SK-N-SH (cell line): ENCODE data around the gene SGTA. TPM values are rescaled to one million over a fixed set of nuclear protein-coding genes. Genes with fewer than 3 reads are reported as not detected.

Source experiments
- CTCF ChIA-PET: fragments of 300-600, 350-600 bp; formaldehyde crosslinking; extraction: SDS; loops from one replicate; lab custom pipeline; 2021; lab: Yijun Ruan, JAX
- POLR2A ChIA-PET: fragments of 350-600 bp; sonication (Branson Sonifier 250); formaldehyde crosslinking; extraction: SDS; loops from one replicate; lab custom pipeline; 2020; ENCODE audit warnings: antibody characterized with exemption, inconsistent platforms; lab: Yijun Ruan, JAX
- DNase-seq: peaks from one replicate; pipeline ENCODE4 v3.0.0; 2012
- H2AFZ ChIP-seq: fragments of 200-600 bp; sonication (generic); 2 replicates; pipeline ENCODE4 v1.8.1; 2016; ENCODE audit warnings: antibody characterized with exemption, mild to moderate bottlenecking, low read depth
- H3F3A ChIP-seq: fragments of 200-600 bp; sonication (generic); replicated peaks from 2 replicates; pipeline ENCODE3; 2016; ENCODE audit warnings: antibody characterized with exemption, mild to moderate bottlenecking; ENCODE audit not compliant: insufficient read depth
- H3K27ac ChIP-seq, 2 experiments: fragments of 200-500 bp in 1 of 2; fragments of 200-600 bp in 1 of 2; sonication (Bioruptor generic) in 1 of 2; sonication (generic), shearing (Covaris generic) in 1 of 2; 2 replicates each; pipeline versions ENCODE4 v1.5.1 to v1.6.1; 2014 to 2016; ENCODE audit warnings: low read depth in 2 of 2, inconsistent platforms in 1 of 2, low read length in 1 of 2, mild to moderate bottlenecking in 1 of 2, mixed read lengths in 1 of 2
- H3K27me3 ChIP-seq: fragments of 200-600 bp; sonication (generic), shearing (Covaris generic); 2 replicates; pipeline ENCODE4 v1.6.1; 2016; ENCODE audit warnings: mixed run types; ENCODE audit not compliant: insufficient read depth
- H3K36me3 ChIP-seq, 2 experiments: fragments of 200-500 bp in 1 of 2; fragments of 200-600 bp in 1 of 2; sonication (Bioruptor generic) in 1 of 2; sonication (generic) in 1 of 2; replicated peaks in 1 of 2; 2 replicates each; pipeline versions ENCODE3 to v1.5.1; 2014 to 2016; ENCODE audit warnings: low read length in 1 of 2, mild to moderate bottlenecking in 1 of 2; ENCODE audit not compliant: insufficient read depth in 2 of 2, control insufficient read depth in 1 of 2
- H3K4me1 ChIP-seq, 2 experiments: fragments of 200-500 bp in 1 of 2; fragments of 200-600 bp in 1 of 2; sonication (Bioruptor generic) in 1 of 2; sonication (generic), shearing (Covaris generic) in 1 of 2; 2 replicates each; pipeline versions ENCODE4 v1.5.1 to v1.6.1; 2014 to 2016; ENCODE audit warnings: low read depth in 1 of 2, low read length in 1 of 2, mixed run types in 1 of 2; ENCODE audit not compliant: insufficient read depth in 2 of 2, control insufficient read depth in 1 of 2
- H3K4me2 ChIP-seq: fragments of 200-600 bp; sonication (generic), shearing (Covaris generic); 2 replicates; pipeline ENCODE4 v1.6.1; 2017; ENCODE audit warnings: mixed run types
- H3K4me3 ChIP-seq, 2 experiments: fragments of 200-500 bp in 1 of 2; fragments of 200-600 bp in 1 of 2; sonication (Bioruptor generic) in 1 of 2; sonication (generic), shearing (Covaris generic) in 1 of 2; 2 replicates each; pipeline versions ENCODE4 v1.5.1 to v1.8.1; 2014 to 2016; ENCODE audit warnings: low read depth in 2 of 2, inconsistent platforms in 1 of 2, low read length in 1 of 2, mild to moderate bottlenecking in 1 of 2, mixed read lengths in 1 of 2, moderate library complexity in 1 of 2
- H3K79me2 ChIP-seq: fragments of 200-600 bp; sonication (generic); 2 replicates; pipeline ENCODE4 v1.8.1; 2017; ENCODE audit warnings: mild to moderate bottlenecking; ENCODE audit not compliant: insufficient read depth
- H3K9ac ChIP-seq: fragments of 200-600 bp; sonication (generic); 2 replicates; pipeline ENCODE4 v1.6.1; 2017; ENCODE audit warnings: mixed run types
- H3K9me2 ChIP-seq: fragments of 200-600 bp; sonication (generic); 2 replicates; pipeline ENCODE4 v1.6.1; 2017; ENCODE audit warnings: mixed run types
- H3K9me3 ChIP-seq: fragments of 200-600 bp; sonication (generic); 2 replicates; pipeline ENCODE4 v1.6.1; 2017; ENCODE audit warnings: mixed run types, mild to moderate bottlenecking, moderate library complexity
- H4K20me1 ChIP-seq: fragments of 200-600 bp; sonication (generic); 2 replicates; pipeline ENCODE4 v1.6.1; 2017; ENCODE audit warnings: mild to moderate bottlenecking, mixed run types; ENCODE audit not compliant: insufficient read depth
- CHD2 ChIP-seq: fragments of 150-350 bp; IDR thresholded peaks from 2 replicates; pipeline ENCODE4 v1.6.1; 2018; ENCODE audit warnings: low read length; ENCODE audit not compliant: partially characterized antibody
- EZH2phosphoT487 ChIP-seq: fragments of 200-600 bp; sonication (generic); IDR thresholded peaks from 2 replicates; pipeline ENCODE4 v1.6.1; 2017; ENCODE audit warnings: low read depth, mixed run types, mild to moderate bottlenecking, antibody characterized with exemption, moderate library complexity, borderline replicate concordance
- FOXJ3 ChIP-seq: sonication (generic); formaldehyde crosslinking; IDR thresholded peaks from 2 replicates; pipeline ENCODE4 v1.5.1; 2020; ENCODE audit warnings: mild to moderate bottlenecking, missing genetic modification reagents
- GATA2 ChIP-seq: sonication (generic); formaldehyde crosslinking; IDR thresholded peaks from 2 replicates; pipeline ENCODE4 v1.5.0; 2020; ENCODE audit warnings: mild to moderate bottlenecking, missing genetic modification reagents
- JUND ChIP-seq: IDR thresholded peaks from 2 replicates; pipeline ENCODE4 v1.4.0; 2012
- NRF1 ChIP-seq: IDR thresholded peaks from 2 replicates; pipeline ENCODE4 v1.6.1; 2012; ENCODE audit warnings: low read depth, mild to moderate bottlenecking, low read length
- POLR2AphosphoS5 ChIP-seq: IDR thresholded peaks from 2 replicates; pipeline ENCODE4 v1.6.1; 2012; ENCODE audit warnings: low read depth, low read length
- RAD21 ChIP-seq: IDR thresholded peaks from 2 replicates; pipeline ENCODE4 v1.6.1; 2012; ENCODE audit warnings: mild to moderate bottlenecking, low read length
- RCOR1 ChIP-seq: fragments of 150-350 bp; IDR thresholded peaks from 2 replicates; pipeline ENCODE4 v1.6.1; 2017; ENCODE audit warnings: antibody characterized with exemption, low read length
- RFX5 ChIP-seq: IDR thresholded peaks from 2 replicates; pipeline ENCODE4 v1.6.1; 2012; ENCODE audit warnings: mild to moderate bottlenecking, improper control_type of control experiment, low read length
- SMC3 ChIP-seq: IDR thresholded peaks from 2 replicates; pipeline ENCODE4 v1.6.1; 2012; ENCODE audit warnings: low read depth, low read length, improper control_type of control experiment
- TAF1 ChIP-seq: IDR thresholded peaks from 2 replicates; pipeline ENCODE4 v1.6.1; 2012; ENCODE audit warnings: low read depth, mild to moderate bottlenecking, low read length, moderate library complexity, borderline replicate concordance
- TCF12 ChIP-seq: IDR thresholded peaks from 2 replicates; pipeline ENCODE4 v1.4.0; 2012
- WGBS: methylation state at CpG from one replicate; pipeline ENCODE4 v1.1.6; 2017; ENCODE audit warnings: low lambda C conversion rate; 5-methylcytosine and 5-hydroxymethylcytosine counted together
- polyA plus RNA-seq, 3 experiments: library from polyadenylated mRNA; depleted of rRNA; stranded (reverse); fragments of >200 nt; gene quantifications; 2 replicates each; pipeline ENCODE4 v1.2.3, GENCODE V29; 2012
- TF ChIP-seq, protein P1 (sequence below): fragments of 150-350 bp; IDR thresholded peaks from 2 replicates; pipeline ENCODE4 v1.6.1; 2017; ENCODE audit warnings: antibody characterized with exemption, low read length, low read depth, borderline replicate concordance
- TF ChIP-seq, protein P2 (sequence below): IDR thresholded peaks from 2 replicates; pipeline ENCODE4 v1.4.0; 2012; ENCODE audit warnings: low read depth, borderline replicate concordance
- TF ChIP-seq, protein P3 (sequence below): IDR thresholded peaks from 2 replicates; pipeline ENCODE4 v1.4.0; 2012; ENCODE audit warnings: low read depth
- TF ChIP-seq, protein P4 (sequence below): fragments of 150-350 bp; IDR thresholded peaks from 2 replicates; pipeline ENCODE4 v1.6.1; 2016; ENCODE audit warnings: mild to moderate bottlenecking, low read depth, low read length

The SGTA gene
- polyA plus RNA-seq, 1 of the 3 experiments (the other 2 are of a cell fraction), result 78.4 TPM

DNA sequence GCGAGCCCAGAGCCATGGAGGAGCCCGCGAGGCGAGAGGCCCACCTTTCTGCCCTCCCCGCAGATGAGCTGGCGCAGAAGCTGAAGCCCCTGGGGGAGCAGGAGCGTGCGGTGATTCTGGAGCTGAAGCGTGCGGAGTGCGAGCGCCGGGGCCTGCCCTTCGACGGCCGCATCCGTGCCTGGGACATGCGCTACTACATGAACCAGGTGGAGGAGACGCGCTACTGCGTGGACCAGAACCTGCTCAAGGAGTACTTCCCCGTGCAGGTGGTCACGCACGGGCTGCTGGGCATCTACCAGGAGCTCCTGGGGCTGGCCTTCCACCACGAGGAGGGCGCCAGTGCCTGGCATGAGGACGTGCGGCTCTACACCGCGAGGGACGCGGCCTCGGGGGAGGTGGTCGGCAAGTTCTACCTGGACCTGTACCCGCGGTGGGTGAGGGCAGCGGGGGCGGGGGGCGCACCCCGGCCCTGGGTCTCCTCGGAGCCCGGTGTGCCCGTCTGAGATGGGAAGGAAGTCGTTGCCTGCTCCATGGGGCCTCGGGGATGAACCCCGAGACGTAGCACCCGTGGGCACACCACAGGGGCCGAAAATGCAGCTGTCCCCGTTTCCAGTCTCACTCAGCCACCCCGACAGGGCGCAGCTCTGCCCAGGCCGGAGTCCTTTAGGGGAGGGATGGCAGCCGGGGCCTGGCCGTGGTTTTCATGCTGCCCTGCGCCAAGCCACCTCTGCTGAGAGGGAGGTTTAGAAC, 24.5 kb upstream of the SGTA start:
- H3F3A ChIP-seq, result no peaks in the 10 kb centered on the region
- no peak overlapping the region for H3K4me2 ChIP-seq
- peaks cover 7 to 81% of the 10 kb centered on the region in 2 experiments for H3K36me3 ChIP-seq
- no peaks in the 10 kb centered on the region for H4K20me1 ChIP-seq
- no peak overlapping the region for H2AFZ ChIP-seq
- H3K9me2 ChIP-seq, result no peaks in the 10 kb centered on the region
- H3K9ac ChIP-seq, result no peak overlapping the region
- no peak overlapping the region for H3K27ac ChIP-seq
- H3K4me1 ChIP-seq, result peaks cover 0 to 5% of the 10 kb centered on the region in 2 experiments; a peak in 1 of 4 replicates
- ChIA-PET POLR2A (no interaction called here), CTCF (no interaction called here)
- H3K4me3 ChIP-seq, result no peak overlapping the region
- no peaks in the 10 kb centered on the region for H3K79me2 ChIP-seq
- H3K9me3 ChIP-seq, result no peaks in the 10 kb centered on the region
- 97% methylated on average over 18 of the region's 56 CpGs for WGBS
- TF ChIP-seq CHD2 (no peak), RCOR1 (no peak)
- TF ChIP-seq, protein P1, sequence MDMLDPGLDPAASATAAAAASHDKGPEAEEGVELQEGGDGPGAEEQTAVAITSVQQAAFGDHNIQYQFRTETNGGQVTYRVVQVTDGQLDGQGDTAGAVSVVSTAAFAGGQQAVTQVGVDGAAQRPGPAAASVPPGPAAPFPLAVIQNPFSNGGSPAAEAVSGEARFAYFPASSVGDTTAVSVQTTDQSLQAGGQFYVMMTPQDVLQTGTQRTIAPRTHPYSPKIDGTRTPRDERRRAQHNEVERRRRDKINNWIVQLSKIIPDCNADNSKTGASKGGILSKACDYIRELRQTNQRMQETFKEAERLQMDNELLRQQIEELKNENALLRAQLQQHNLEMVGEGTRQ, result no peak
- TF ChIP-seq, protein P2, sequence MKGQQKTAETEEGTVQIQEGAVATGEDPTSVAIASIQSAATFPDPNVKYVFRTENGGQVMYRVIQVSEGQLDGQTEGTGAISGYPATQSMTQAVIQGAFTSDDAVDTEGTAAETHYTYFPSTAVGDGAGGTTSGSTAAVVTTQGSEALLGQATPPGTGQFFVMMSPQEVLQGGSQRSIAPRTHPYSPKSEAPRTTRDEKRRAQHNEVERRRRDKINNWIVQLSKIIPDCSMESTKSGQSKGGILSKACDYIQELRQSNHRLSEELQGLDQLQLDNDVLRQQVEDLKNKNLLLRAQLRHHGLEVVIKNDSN, result no peak
- peak; percentile 21 for DNase-seq
- no peaks in the 10 kb centered on the region for H3K27me3 ChIP-seq

DNA sequence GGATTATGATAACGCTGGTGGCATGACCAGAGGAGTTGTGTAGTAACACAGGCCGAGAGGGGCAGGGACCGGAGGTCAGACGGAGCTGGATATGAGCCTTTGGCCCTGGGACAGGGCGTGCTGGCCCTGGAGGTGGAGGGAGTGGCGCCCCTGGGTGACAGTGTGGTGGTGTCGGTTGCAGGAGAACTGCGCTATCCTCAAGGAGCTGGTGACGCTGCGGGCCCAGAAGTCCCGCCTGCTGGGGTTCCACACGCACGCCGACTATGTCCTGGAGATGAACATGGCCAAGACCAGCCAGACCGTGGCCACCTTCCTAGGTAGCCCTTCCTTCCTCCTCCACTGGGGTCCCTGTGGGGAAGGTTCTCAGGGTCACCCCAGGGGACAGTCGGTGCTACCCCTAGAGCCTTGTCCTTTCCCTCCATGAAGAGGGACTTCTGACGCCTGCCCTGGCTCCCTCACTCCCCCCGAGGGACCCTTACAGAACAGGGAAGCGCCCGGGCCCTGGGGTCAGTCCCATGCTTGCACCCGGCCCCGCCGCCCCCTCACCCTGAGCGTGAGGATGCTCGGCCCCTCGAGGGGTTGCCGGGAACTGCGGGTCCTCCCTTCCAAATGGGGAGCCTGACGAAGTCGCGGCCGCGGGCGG, 23.8 kb upstream of the SGTA start:
- WGBS, result 92% methylated on average over 16 of the region's 34 CpGs
- H2AFZ ChIP-seq, result no peak overlapping the region
- TF ChIP-seq TCF12, result no peak
- TF ChIP-seq POLR2AphosphoS5, result no peak
- no peak for TF ChIP-seq NRF1
- TF ChIP-seq RCOR1, result no peak
- TF ChIP-seq FOXJ3, result no peak
- TF ChIP-seq RFX5, result no peak
- no peak for TF ChIP-seq SMC3
- no peak for TF ChIP-seq RAD21
- TF ChIP-seq, protein P3, sequence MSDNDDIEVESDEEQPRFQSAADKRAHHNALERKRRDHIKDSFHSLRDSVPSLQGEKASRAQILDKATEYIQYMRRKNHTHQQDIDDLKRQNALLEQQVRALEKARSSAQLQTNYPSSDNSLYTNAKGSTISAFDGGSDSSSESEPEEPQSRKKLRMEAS, result no peak
- no peak for TF ChIP-seq EZH2phosphoT487
- no peak for TF ChIP-seq JUND
- no peak for TF ChIP-seq GATA2 (CRISPR knock-in tag)
- TF ChIP-seq, protein P4, sequence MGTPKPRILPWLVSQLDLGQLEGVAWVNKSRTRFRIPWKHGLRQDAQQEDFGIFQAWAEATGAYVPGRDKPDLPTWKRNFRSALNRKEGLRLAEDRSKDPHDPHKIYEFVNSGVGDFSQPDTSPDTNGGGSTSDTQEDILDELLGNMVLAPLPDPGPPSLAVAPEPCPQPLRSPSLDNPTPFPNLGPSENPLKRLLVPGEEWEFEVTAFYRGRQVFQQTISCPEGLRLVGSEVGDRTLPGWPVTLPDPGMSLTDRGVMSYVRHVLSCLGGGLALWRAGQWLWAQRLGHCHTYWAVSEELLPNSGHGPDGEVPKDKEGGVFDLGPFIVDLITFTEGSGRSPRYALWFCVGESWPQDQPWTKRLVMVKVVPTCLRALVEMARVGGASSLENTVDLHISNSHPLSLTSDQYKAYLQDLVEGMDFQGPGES, result no peak
- TF ChIP-seq TAF1, result no peak
- TF ChIP-seq, all 33 proteins: peak for 0
- Histone ChIP-seq H3K4me3 (no peak overlapping the region), H3K4me2 (no peak overlapping the region), H3K9me2 (no peaks in the 10 kb centered on the region), H3K9me3 (no peaks in the 10 kb centered on the region), H3K27me3 (no peaks in the 10 kb centered on the region), H3K79me2 (no peaks in the 10 kb centered on the region), H3K36me3 (peaks cover 7 to 75% of the 10 kb centered on the region in 2 experiments), H3K27ac (no peak overlapping the region), H4K20me1 (no peaks in the 10 kb centered on the region), H3F3A (no peaks in the 10 kb centered on the region), H3K9ac (no peak overlapping the region), H3K4me1 (no peaks in the 10 kb centered on the region)
- POLR2A ChIA-PET, result no interaction called here
- peak; percentile 14 for DNase-seq
- CTCF ChIA-PET, result interaction anchor here (1.4 kb wide), 1 partner anchor 12 kb away, joined by 4 read pairs; no protein-coding TSS in a partner anchor
